ENCODE measurements around the gene ZNF891.

GRCh38 chr12:133145981-133146380 is 15.9 kb upstream of the ZNF891 start:
- TF ChIP-seq POLR2A (IDR thresholded peaks at IDR 0.05; ENCODE audit: low read depth, low read length) (no peak), CTCF (conservative IDR thresholded peaks at IDR 0.05; ENCODE audit: low read depth, low read length) (no peak), MXI1 (IDR thresholded peaks at IDR 0.05; ENCODE audit: borderline replicate concordance, low read depth, low read length) (no peak), RFX5 (IDR thresholded peaks at IDR 0.05; ENCODE audit: low read depth, low read length) (no peak), MAFK (IDR thresholded peaks at IDR 0.05; ENCODE audit: low read depth, low read length) (no peak), RCOR1 (IDR thresholded peaks at IDR 0.05; ENCODE audit: insufficient replicate concordance, low read length) (no peak)
